WTC11 (cell line): Measurements from ENCODE around the gene TMEM121B. TPM values are rescaled to one million over a fixed set of nuclear protein-coding genes. Genes with fewer than 3 reads are reported as not detected.

Source experiments
- ATAC-seq: fragments of 200-7000 bp; cut with Tn5 transposase; 2 replicates; pipeline ENCODE4 v1.10.0; 2021; ENCODE audit warnings: mild to moderate bottlenecking, moderate library complexity
- CTCF ChIA-PET: fragments of 300-600 bp; sonication (Branson Sonifier 250); formaldehyde crosslinking; loops from one replicate; lab custom pipeline; 2021; ENCODE audit warnings: antibody characterized with exemption; lab: Charles Lee
- POLR2A ChIA-PET: fragments of 350-600 bp; sonication (Branson Sonifier 250); formaldehyde crosslinking; loops from one replicate; lab custom pipeline; 2021; ENCODE audit warnings: antibody characterized with exemption; lab: Charles Lee
- DNase-seq: peaks from one replicate; pipeline ENCODE4 v3.0.0; 2021; ENCODE audit warnings: low spot score
- H3K27ac Mint-ChIP-seq: 2 replicates; pipeline ENCODE4 v1.8.0; 2021; ENCODE audit warnings: mixed read lengths
- H3K27me3 Mint-ChIP-seq: 2 replicates; pipeline ENCODE4 v1.8.0; 2021; ENCODE audit warnings: low read depth, mild to moderate bottlenecking, moderate library complexity, mixed read lengths
- H3K36me3 Mint-ChIP-seq: 2 replicates; pipeline ENCODE4 v1.8.0; 2021; ENCODE audit warnings: mixed read lengths
- H3K4me1 Mint-ChIP-seq: 2 replicates; pipeline ENCODE4 v1.8.0; 2022; ENCODE audit warnings: mixed read lengths
- H3K4me3 Mint-ChIP-seq: 2 replicates; pipeline ENCODE4 v1.8.0; 2021; ENCODE audit warnings: mild to moderate bottlenecking, moderate library complexity, mixed read lengths
- H3K9me3 Mint-ChIP-seq: 2 replicates; pipeline ENCODE4 v1.8.0; 2021; ENCODE audit warnings: mixed read lengths
- ATF1 ChIP-seq: sonication (generic); formaldehyde crosslinking; IDR thresholded peaks from 2 replicates; pipeline ENCODE4 v1.8.1; 2023; ENCODE audit warnings: mild to moderate bottlenecking, moderate library complexity, missing genetic modification reagents
- CTCF ChIP-seq: fragments of 200-600 bp; IDR thresholded peaks from 2 replicates; pipeline ENCODE4 v1.8.0; 2022; ENCODE audit warnings: antibody characterized with exemption
- E2F1 ChIP-seq: sonication (generic); formaldehyde crosslinking; IDR thresholded peaks from 2 replicates; pipeline ENCODE4 v1.8.0; 2022; ENCODE audit warnings: mild to moderate bottlenecking, missing genetic modification reagents
- ERG ChIP-seq: fragments of 250-450 bp; sonication (Bioruptor Pico); IDR thresholded peaks from 2 replicates; pipeline ENCODE4 v1.8.0; 2021; ENCODE audit warnings: mild to moderate bottlenecking
- ESRRA ChIP-seq: sonication (generic); formaldehyde crosslinking; IDR thresholded peaks from 2 replicates; pipeline ENCODE4 v1.8.1; 2022; ENCODE audit warnings: mild to moderate bottlenecking, missing genetic modification reagents, borderline replicate concordance
- ETV6 ChIP-seq: sonication (generic); formaldehyde crosslinking; IDR thresholded peaks from 2 replicates; pipeline ENCODE4 v1.8.1; 2022; ENCODE audit warnings: mild to moderate bottlenecking, missing genetic modification reagents
- JAZF1 ChIP-seq: fragments of 250-450 bp; sonication (Bioruptor Pico); IDR thresholded peaks from 2 replicates; pipeline ENCODE4 v1.9.0; 2021; ENCODE audit warnings: moderate library complexity, mild to moderate bottlenecking, inconsistent platforms
- JUN ChIP-seq: sonication (generic); formaldehyde crosslinking; IDR thresholded peaks from 2 replicates; pipeline ENCODE4 v1.8.0; 2023; ENCODE audit warnings: mild to moderate bottlenecking, missing genetic modification reagents
- NFE2L1 ChIP-seq: sonication (generic); formaldehyde crosslinking; IDR thresholded peaks from 2 replicates; pipeline ENCODE4 v1.8.1; 2023; ENCODE audit warnings: missing genetic modification reagents
- NFYB ChIP-seq: sonication (generic); formaldehyde crosslinking; conservative IDR thresholded peaks from 2 replicates; pipeline ENCODE4 v1.8.0; 2022; ENCODE audit warnings: low read depth, missing genetic modification reagents
- OVOL2 ChIP-seq: fragments of 250-450 bp; sonication (Bioruptor Pico); IDR thresholded peaks from 2 replicates; pipeline ENCODE4 v1.9.0; 2021; ENCODE audit warnings: mild to moderate bottlenecking, borderline replicate concordance
- PREB ChIP-seq: sonication (generic); formaldehyde crosslinking; IDR thresholded peaks from 2 replicates; pipeline ENCODE4 v1.8.1; 2022; ENCODE audit warnings: mild to moderate bottlenecking, missing genetic modification reagents, moderate library complexity, borderline replicate concordance
- PRRX2 ChIP-seq: fragments of 250-450 bp; sonication (Bioruptor Pico); IDR thresholded peaks from 2 replicates; pipeline ENCODE4 v1.8.0; 2021; ENCODE audit warnings: mild to moderate bottlenecking
- RORB ChIP-seq: fragments of 250-450 bp; sonication (Bioruptor Pico); IDR thresholded peaks from 2 replicates; pipeline ENCODE4 v1.9.0; 2021; ENCODE audit warnings: mild to moderate bottlenecking
- SOX15 ChIP-seq: fragments of 250-450 bp; sonication (Bioruptor Pico); IDR thresholded peaks from 2 replicates; pipeline ENCODE4 v1.9.0; 2021; ENCODE audit warnings: mild to moderate bottlenecking
- SP1 ChIP-seq: sonication (generic); formaldehyde crosslinking; conservative IDR thresholded peaks from 2 replicates; pipeline ENCODE4 v1.8.1; 2022; ENCODE audit warnings: missing genetic modification reagents
- TCF7 ChIP-seq: sonication (generic); formaldehyde crosslinking; IDR thresholded peaks from 2 replicates; pipeline ENCODE4 v1.8.0; 2022; ENCODE audit warnings: mild to moderate bottlenecking, low read depth, missing genetic modification reagents, moderate library complexity
- USF1 ChIP-seq: sonication (generic); formaldehyde crosslinking; IDR thresholded peaks from 2 replicates; pipeline ENCODE4 v1.8.0; 2022; ENCODE audit warnings: mild to moderate bottlenecking, missing genetic modification reagents
- ZMAT4 ChIP-seq: fragments of 250-450 bp; sonication (Bioruptor Pico); IDR thresholded peaks from 2 replicates; pipeline ENCODE4 v1.9.0; 2021; ENCODE audit warnings: mild to moderate bottlenecking
- ZNF317 ChIP-seq: sonication (generic); formaldehyde crosslinking; IDR thresholded peaks from 2 replicates; pipeline ENCODE4 v1.8.1; 2023; ENCODE audit warnings: low read depth, mild to moderate bottlenecking, moderate library complexity, missing genetic modification reagents, borderline replicate concordance
- ZNF532 ChIP-seq: fragments of 250-450 bp; sonication (Bioruptor Pico); IDR thresholded peaks from 2 replicates; pipeline ENCODE4 v1.9.0; 2021; ENCODE audit warnings: mild to moderate bottlenecking, borderline replicate concordance
- total RNA-seq: library from RNA; stranded (reverse); gene quantifications from 3 replicates; pipeline ENCODE4 v1.2.3, GENCODE V29; 2021

TMEM121B gene
- total RNA-seq, 1 experiment from 2014 or later, result 7.5 TPM

GRCh38 chr22:17155941-17156340 is 34.8 kb upstream of the TMEM121B start:
- TF ChIP-seq NFE2L1 (CRISPR knock-in tag) (no peak), JAZF1 (CRISPR knock-in tag) (no peak), ATF1 (CRISPR knock-in tag) (no peak), ETV6 (CRISPR knock-in tag) (no peak), ZNF317 (CRISPR knock-in tag) (no peak), PREB (CRISPR knock-in tag) (no peak)
- Mint-ChIP-seq H3K27me3 (peaks cover 5% of the 10 kb centered on the region; the same call in 1 of the 2 replicates), H3K4me3 (peak overlapping the region; percentile 14), H3K9me3 (no peaks in the 10 kb centered on the region), H3K36me3 (peaks cover 4% of the 10 kb centered on the region; the same call in 1 of the 2 replicates), H3K27ac (no peak overlapping the region), H3K4me1 (peaks cover 39% of the 10 kb centered on the region)
- ChIA-PET POLR2A (no interaction called here), CTCF (interaction anchor here (0.8 to 1.8 kb wide), 3 partner anchors 16 to 346 kb away, joined by 5 to 8 read pairs (median 7); no protein-coding TSS in a partner anchor)
- ATAC-seq (no peak), DNase-seq (no peak)

GRCh38 chr22:17152971-17153370 is 31.8 kb upstream of the TMEM121B start:
- Mint-ChIP-seq H3K9me3 (no peaks in the 10 kb centered on the region), H3K36me3 (peaks cover 11% of the 10 kb centered on the region), H3K27me3 (no peaks in the 10 kb centered on the region), H3K4me3 (no peak overlapping the region), H3K4me1 (peaks cover 29% of the 10 kb centered on the region), H3K27ac (no peak overlapping the region)
- no peak for ATAC-seq
- no peak for DNase-seq
- POLR2A ChIA-PET, result no interaction called here
- TF ChIP-seq RORB (CRISPR knock-in tag) (no peak), SOX15 (CRISPR knock-in tag) (no peak), TCF7 (CRISPR knock-in tag) (no peak), USF1 (CRISPR knock-in tag) (no peak), E2F1 (CRISPR knock-in tag) (no peak), PRRX2 (no peak), ESRRA (CRISPR knock-in tag) (no peak), NFYB (CRISPR knock-in tag) (no peak), ERG (CRISPR knock-in tag) (no peak), CTCF (no peak), JUN (CRISPR knock-in tag) (no peak)
- CTCF ChIA-PET, result interaction anchor here (0.9 to 2.8 kb wide), 3 partner anchors 41 to 95 kb away, joined by 3 to 5 read pairs (median 3); no protein-coding TSS in a partner anchor

GRCh38 chr22:17152340-17152739 is 31.2 kb upstream of the TMEM121B start:
- no peak overlapping the region for H3K4me3 Mint-ChIP-seq
- no peak for DNase-seq
- POLR2A ChIA-PET, result no interaction called here
- no peaks in the 10 kb centered on the region for H3K27me3 Mint-ChIP-seq
- H3K4me1 Mint-ChIP-seq, result peaks cover 23% of the 10 kb centered on the region
- ATAC-seq, result no peak
- H3K27ac Mint-ChIP-seq, result 0 out of 2 replicates have a peak overlapping the region, but pooled peaks have one; percentile 14
- CTCF ChIA-PET, result interaction anchor here (0.9 to 1.1 kb wide), 2 partner anchors 40 to 82 kb away, joined by 3 read pairs; no protein-coding TSS in a partner anchor
- H3K9me3 Mint-ChIP-seq, result no peaks in the 10 kb centered on the region
- H3K36me3 Mint-ChIP-seq, result peaks cover 17% of the 10 kb centered on the region
- TF ChIP-seq ZNF532 (CRISPR knock-in tag), result no peak
- no peak for TF ChIP-seq ZNF317 (CRISPR knock-in tag)
- TF ChIP-seq OVOL2 (CRISPR knock-in tag), result no peak
- TF ChIP-seq SP1 (CRISPR knock-in tag), result no peak
- TF ChIP-seq ZMAT4, result no peak
